H1 (cell line): Measurements from ENCODE around the gene CGN. TPM values are rescaled to one million over a fixed set of nuclear protein-coding genes. Genes with fewer than 3 reads are reported as not detected.

Experiments used
- polyA plus RNA-seq, 7 experiments: library from polyadenylated mRNA; depleted of rRNA in 3 of 7; stranded (reverse) in 5 of 7; unstranded in 2 of 7; fragments of >200 nt in 5 of 7; fragments of 200-250 nt in 2 of 7; gene quantifications; 1 replicate in 5 of 7; 2 replicates in 1 of 7; 4 replicates in 1 of 7; pipeline versions ENCODE4 v1.2.1 to v1.2.3, GENCODE V29; 2011 to 2013; ENCODE audit warnings: missing spikeins in 2 of 7, mixed read lengths in 2 of 7
- total RNA-seq: library from RNA; stranded (reverse); fragmentation: NEBNext Ultra II Directional; extraction: Animal tissue kit (Norgen Biotek cat#: 25700); gene quantifications from 2 replicates; pipeline ENCODE4 v1.2.1, GENCODE V29; 2021
- TF ChIP-seq, protein P1 (sequence below): IDR thresholded peaks from 2 replicates; pipeline ENCODE4 v1.6.1; 2012; ENCODE audit warnings: inconsistent platforms

CGN gene
- total and polyA plus RNA-seq, 2 of the 8 experiments (the other 6 are each of a cell fraction or from before 2014, with no cell fraction given) = 15.9 to 52.7 TPM

DNA sequence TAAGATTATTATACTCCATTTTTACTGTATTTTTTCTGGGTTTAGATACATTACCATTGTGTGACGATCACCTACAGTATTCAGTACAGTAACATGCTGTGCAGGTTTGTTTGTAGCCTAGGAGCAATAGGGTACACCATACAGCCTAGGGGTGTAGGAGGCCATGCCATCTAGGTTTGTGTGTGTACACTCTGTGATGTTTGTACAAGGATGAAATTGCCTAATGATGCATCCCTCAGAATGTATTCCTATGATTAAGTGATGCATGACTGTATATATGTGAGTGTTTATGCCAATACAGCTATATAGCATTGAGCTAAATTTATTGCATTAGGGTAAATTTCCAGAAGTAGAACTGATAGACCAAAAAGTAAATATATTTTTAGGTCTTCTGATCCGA, 52.2 kb downstream of the CGN start (continued):
- TF ChIP-seq, protein P1, sequence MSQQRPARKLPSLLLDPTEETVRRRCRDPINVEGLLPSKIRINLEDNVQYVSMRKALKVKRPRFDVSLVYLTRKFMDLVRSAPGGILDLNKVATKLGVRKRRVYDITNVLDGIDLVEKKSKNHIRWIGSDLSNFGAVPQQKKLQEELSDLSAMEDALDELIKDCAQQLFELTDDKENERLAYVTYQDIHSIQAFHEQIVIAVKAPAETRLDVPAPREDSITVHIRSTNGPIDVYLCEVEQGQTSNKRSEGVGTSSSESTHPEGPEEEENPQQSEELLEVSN = no peak
- TF ChIP-seq, all 59 proteins: peak for 0
